PC-9 (cell line): ENCODE measurements around the gene DPYSL5. TPM values are rescaled to one million over a fixed set of nuclear protein-coding genes. Genes with fewer than 3 reads are reported as not detected.

ENCODE experiments used
- BruUV-seq: library from RNA; stranded (reverse); fragments of 400-500 nt; replicated peaks from 2 replicates; lab custom pipeline; 2021; lab: Mats Ljungman, UMichigan
- CTCF ChIA-PET: fragments of 300-600 bp; sonication (Branson Sonifier 250); formaldehyde crosslinking; loops from one replicate; lab custom pipeline; 2022; ENCODE audit warnings: antibody characterized with exemption; lab: Charles Lee
- POLR2A ChIA-PET: fragments of 300-600 bp; sonication (Branson Sonifier 250); formaldehyde crosslinking; loops from one replicate; lab custom pipeline; 2022; ENCODE audit warnings: antibody characterized with exemption; ENCODE audit not compliant: unreplicated experiment; lab: Charles Lee
- DNase-seq, 2 experiments: peaks; one replicate each; pipeline versions ENCODE4 v3.0.0 to v3.0.0-alpha.2; 2015 to 2022; ENCODE audit warnings: mixed read lengths in 1 of 2
- H2AFZ ChIP-seq: fragments of 200-600 bp; sonication (generic); 2 replicates; pipeline ENCODE4 v1.8.1; 2017; ENCODE audit warnings: antibody characterized with exemption
- H3F3A ChIP-seq: fragments of 200-600 bp; sonication (generic); 2 replicates; pipeline ENCODE4 v1.8.1; 2017; ENCODE audit warnings: antibody characterized with exemption, mild to moderate bottlenecking, low read depth; ENCODE audit not compliant: insufficient read depth
- H3K27ac ChIP-seq: fragments of 200-600 bp; sonication (generic); 2 replicates; pipeline ENCODE4 v1.6.1; 2016; ENCODE audit warnings: mixed run types
- H3K27me3 ChIP-seq: fragments of 200-600 bp; sonication (generic); 2 replicates; pipeline ENCODE4 v1.6.1; 2016; ENCODE audit warnings: low read depth, mixed run types; ENCODE audit not compliant: insufficient read depth
- H3K36me3 ChIP-seq: fragments of 200-600 bp; sonication (generic); 2 replicates; pipeline ENCODE4 v1.6.1; 2016; ENCODE audit warnings: low read depth, mixed run types
- H3K4me1 ChIP-seq: fragments of 200-600 bp; sonication (generic); replicated peaks from 2 replicates; pipeline ENCODE4 v1.6.1; 2016; ENCODE audit warnings: mixed run types; ENCODE audit not compliant: insufficient read depth
- H3K4me2 ChIP-seq: fragments of 200-600 bp; sonication (generic); 2 replicates; pipeline ENCODE4 v1.6.1; 2017; ENCODE audit warnings: mixed run types
- H3K4me3 ChIP-seq: fragments of 200-600 bp; sonication (generic); 2 replicates; pipeline ENCODE4 v1.6.1; 2016; ENCODE audit warnings: mixed run types
- H3K79me2 ChIP-seq: fragments of 200-600 bp; sonication (generic); 2 replicates; pipeline ENCODE4 v1.6.1; 2017; ENCODE audit warnings: low read depth, mixed run types
- H3K9me2 ChIP-seq: fragments of 200-600 bp; sonication (generic); 2 replicates; pipeline ENCODE4 v1.8.1; 2017; ENCODE audit warnings: mild to moderate bottlenecking; ENCODE audit not compliant: insufficient read depth
- H3K9me3 ChIP-seq: fragments of 200-600 bp; sonication (generic); 2 replicates; pipeline ENCODE4 v1.8.1; 2016; ENCODE audit warnings: low read depth; ENCODE audit not compliant: insufficient read depth
- H4K20me1 ChIP-seq: fragments of 200-600 bp; sonication (generic); 2 replicates; pipeline ENCODE4 v1.8.1; 2017; ENCODE audit not compliant: insufficient read depth
- CTCF ChIP-seq: fragments of 200-600 bp; sonication (generic); conservative IDR thresholded peaks from 2 replicates; pipeline ENCODE4 v1.6.1; 2017; ENCODE audit warnings: mixed run types, antibody characterized with exemption, mild to moderate bottlenecking, moderate library complexity
- EZH2 ChIP-seq: fragments of 200-600 bp; sonication (generic); IDR thresholded peaks from 2 replicates; pipeline ENCODE4 v1.8.0; 2017; ENCODE audit warnings: antibody characterized with exemption, low read depth
- intact Hi-C: fragments of 100-400 bp; cut with micrococcal nuclease; formaldehyde crosslinking; loops from one replicate; pipeline ENCODE4 v1.10.0; 2022; ENCODE audit not compliant: unreplicated experiment
- total RNA-seq: library from RNA; stranded (reverse); gene quantifications from 2 replicates; pipeline ENCODE4 v1.2.3, GENCODE V29; 2021

The DPYSL5 gene
- total RNA-seq, 1 experiment from 2014 or later = not detected

- Histone ChIP-seq H3K4me1 (0 out of 2 replicates have a peak, but pooled peaks cover 3% of the 10 kb centered on the region), H3K4me2 (no peak overlapping the region), H3K9me2 (no peaks in the 10 kb centered on the region), H3F3A (no peaks in the 10 kb centered on the region; the same call in 1 of the 2 replicates), H3K4me3 (no peak overlapping the region), H3K36me3 (no peaks in the 10 kb centered on the region), H3K79me2 (no peaks in the 10 kb centered on the region), H4K20me1 (no peaks in the 10 kb centered on the region), H3K9me3 (no peaks in the 10 kb centered on the region), H3K27me3 (peaks cover 29% of the 10 kb centered on the region; the same call in 1 of the 2 replicates), H2AFZ (no peak overlapping the region), H3K27ac (no peak overlapping the region)
- ChIA-PET POLR2A (no interaction called here), CTCF (no interaction called here)
- no peak for DNase-seq
- intact Hi-C loops = no loop called here
- TF ChIP-seq EZH2 (no peak), CTCF (no peak)
- no TSS peak for BruUV-seq
Observed at GRCh38 chr2:26957041-26957440, 109.1 kb downstream of the DPYSL5 start.

- Histone ChIP-seq H3K4me2 (no peak overlapping the region), H3K9me2 (no peaks in the 10 kb centered on the region), H2AFZ (no peak overlapping the region), H3F3A (no peaks in the 10 kb centered on the region; the same call in 1 of the 2 replicates), H3K36me3 (no peaks in the 10 kb centered on the region), H3K9me3 (no peaks in the 10 kb centered on the region), H3K27ac (no peak overlapping the region), H4K20me1 (no peaks in the 10 kb centered on the region), H3K27me3 (peaks cover 24% of the 10 kb centered on the region; the same call in 1 of the 2 replicates), H3K4me1 (0 out of 2 replicates have a peak, but pooled peaks cover 3% of the 10 kb centered on the region), H3K79me2 (no peaks in the 10 kb centered on the region), H3K4me3 (no peak overlapping the region)
- no peak for TF ChIP-seq CTCF
- TF ChIP-seq EZH2 = no peak
- BruUV-seq = no TSS peak
- intact Hi-C loops = no loop called here
- no peak for DNase-seq
- ChIA-PET POLR2A (no interaction called here), CTCF (no interaction called here)
Observed at GRCh38 chr2:26957534-26957933, 109.6 kb downstream of the DPYSL5 start.

- Histone ChIP-seq H3K27me3 (peaks cover 14% of the 10 kb centered on the region; the same call in 1 of the 2 replicates), H3K79me2 (no peaks in the 10 kb centered on the region), H3K9me3 (no peaks in the 10 kb centered on the region), H3K36me3 (no peaks in the 10 kb centered on the region), H3K4me3 (no peak overlapping the region), H2AFZ (no peak overlapping the region), H3K4me2 (no peak overlapping the region), H3K4me1 (peaks cover 10% of the 10 kb centered on the region), H4K20me1 (no peaks in the 10 kb centered on the region), H3F3A (peaks cover 5% of the 10 kb centered on the region), H3K27ac (no peak overlapping the region), H3K9me2 (no peaks in the 10 kb centered on the region)
- POLR2A ChIA-PET = no interaction called here
- no TSS peak for BruUV-seq
- intact Hi-C loops = no loop called here
- DNase-seq = no peak
- CTCF ChIA-PET = interaction anchor here (0.7 to 1.0 kb wide), 3 partner anchors 96 to 130 kb away, joined by 3 to 4 read pairs (median 3); no protein-coding TSS in a partner anchor
- TF ChIP-seq CTCF = no peak
- TF ChIP-seq EZH2 = no peak
Observed at GRCh38 chr2:26959331-26959730, 111.4 kb downstream of the DPYSL5 start.
